ENCODE data around the gene SORCS3. TPM values are rescaled to one million over a fixed set of nuclear protein-coding genes. Genes with fewer than 3 reads are reported as not detected.

The SORCS3 gene
- total and polyA plus RNA-seq, 2 of the 4 experiments (the other 2 are of a cell fraction): not detected

GRCh38 chr10:104612571-104613205, 28.4 kb upstream of the SORCS3 start:
- WGBS, 2 experiments (ENCODE audit: extremely low coverage in 2 of 2, insufficient read length in 1 of 2): no CpG with 5 or more reads among the region's 6 CpGs
- Histone ChIP-seq H2AK9ac (replicated peaks; ENCODE audit: low read depth, low read length, poor library complexity) (no peak overlapping the region), H2BK120ac (ENCODE audit: low read depth, low read length) (no peak overlapping the region), H2AK5ac (ENCODE audit: low read depth, low read length) (no peak overlapping the region), H3K18ac (ENCODE audit: low read depth, low read length) (no peak overlapping the region), H3K4me3 (ENCODE audit: insufficient read depth, low read depth, low read length) (no peak overlapping the region), H4K5ac (ENCODE audit: low read depth, low read length) (no peak overlapping the region), H2BK15ac (ENCODE audit: low read depth, low read length) (no peak overlapping the region), H2BK5ac (ENCODE audit: low read depth, low read length, poor library complexity, severe bottlenecking) (no peak overlapping the region), H3K4me1 (ENCODE audit: control insufficient read depth, insufficient read depth, low read length) (no peaks in the 10 kb centered on the region), H4K91ac (ENCODE audit: insufficient read depth, low read depth, low read length) (no peak overlapping the region), H3K4me2 (ENCODE audit: low read depth, low read length) (no peak overlapping the region), H3K9me1 (ENCODE audit: insufficient read depth, low read length) (no peaks in the 10 kb centered on the region), H4K8ac (ENCODE audit: low read depth in 2 of 2, low read length in 2 of 2) (no peak overlapping the region), H3K9ac (ENCODE audit: low read depth, low read length) (no peak overlapping the region), H3K27ac (ENCODE audit: insufficient read depth, low read length) (no peak overlapping the region), H3K36me3 (ENCODE audit: control insufficient read depth, insufficient read depth, low read length) (no peaks in the 10 kb centered on the region), H2BK20ac (ENCODE audit: low read depth, low read length) (no peak overlapping the region), H3K4ac (ENCODE audit: low read depth, low read length) (no peak overlapping the region), H2AFZ (replicated peaks; ENCODE audit: low read length, poor library complexity) (no peak overlapping the region), H3K23ac (ENCODE audit: low read depth, low read length) (no peak overlapping the region), H3K56ac (ENCODE audit: extremely low read depth, insufficient read depth, low read length) (no peak overlapping the region), H3K14ac (replicated peaks; ENCODE audit: low read depth, low read length) (no peak overlapping the region), H3K27me3 (ENCODE audit: control insufficient read depth, insufficient read depth, low read length) (no peaks in the 10 kb centered on the region), H3K79me1 (ENCODE audit: low read depth in 1 of 2, low read length in 2 of 2) (no peaks in the 10 kb centered on the region), H4K20me1 (ENCODE audit: insufficient read depth, low read length) (no peaks in the 10 kb centered on the region), H3K9me3 (ENCODE audit: control insufficient read depth, insufficient read depth, low read length) (no peaks in the 10 kb centered on the region)
- ChIA-PET POLR2A (ENCODE audit: unreplicated experiment) (no interaction called here), CTCF (no interaction called here)
- TF ChIP-seq NFE2L2 (IDR thresholded peaks at IDR 0.05; ENCODE audit: low read depth, low read length) (no peak), FOS (IDR thresholded peaks at IDR 0.05; ENCODE audit: low read depth, low read length) (no peak), MAZ (IDR thresholded peaks at IDR 0.05; ENCODE audit: borderline replicate concordance, low read depth, low read length) (no peak), CHD1 (IDR thresholded peaks at IDR 0.05; ENCODE audit: low read depth, low read length) (no peak), RFX5 (IDR thresholded peaks at IDR 0.05; ENCODE audit: low read depth, low read length) (no peak), SMC3 (IDR thresholded peaks at IDR 0.05; ENCODE audit: low read depth, low read length) (no peak), ELK1 (IDR thresholded peaks at IDR 0.05; ENCODE audit: borderline replicate concordance, low read depth, low read length) (no peak), USF2 (IDR thresholded peaks at IDR 0.05; ENCODE audit: low read depth, low read length) (no peak), RCOR1 (IDR thresholded peaks at IDR 0.05; ENCODE audit: insufficient replicate concordance, low read length) (no peak), MAFK (IDR thresholded peaks at IDR 0.05; ENCODE audit: low read depth, low read length) (no peak), CEBPB (IDR thresholded peaks at IDR 0.05; ENCODE audit: low read depth, low read length) (no peak), CTCF (conservative IDR thresholded peaks at IDR 0.05; ENCODE audit: low read depth, low read length) (no peak)
- BruUV-seq (replicated peaks): no TSS peak
- intact Hi-C loops (cut with micrococcal nuclease): no loop called here
- dilution Hi-C loops (cut with HindIII; ENCODE audit: low sequenced_read_pairs, unreplicated experiment): no loop called here
- no peak for ATAC-seq (ENCODE audit: low read depth)
- no peak for DNase-seq
- in situ Hi-C loops (cut with MboI; ENCODE audit: low sequenced_read_pairs): no loop called here

All from IMR-90 (cell line).